Astrocyte (in vitro differentiated cells and primary cell): ENCODE results near the gene NOS1AP.

Source experiments
- CTCF ChIP-seq: IDR thresholded peaks from 2 replicates; pipeline ENCODE4 v1.5.1; 2011; ENCODE audit warnings: low read depth, mild to moderate bottlenecking, inconsistent platforms, low read length, moderate library complexity; ENCODE audit not compliant: insufficient read depth
- EZH2 ChIP-seq: IDR thresholded peaks from 2 replicates; pipeline ENCODE4 v1.6.1; 2012; ENCODE audit warnings: mild to moderate bottlenecking, low read length, inconsistent platforms; ENCODE audit not compliant: insufficient read depth

GRCh38 chr1:162383516-162383915, 314.0 kb downstream of the NOS1AP start:
- TF ChIP-seq CTCF, result no peak
- TF ChIP-seq EZH2, result no peak
